CD4-positive, alpha-beta memory T cell (primary cell): ENCODE data around the gene MITF. TPM values are rescaled to one million over a fixed set of nuclear protein-coding genes. Genes with fewer than 3 reads are reported as not detected.

ENCODE experiments used
- CTCF ChIA-PET: fragments of 350-600 bp; sonication (Branson Sonifier 250); formaldehyde crosslinking; loops from one replicate; lab custom pipeline; 2021; ENCODE audit warnings: inconsistent platforms; ENCODE audit not compliant: partially characterized antibody; lab: Charles Lee
- POLR2A ChIA-PET: fragments of 350-600 bp; sonication (Branson Sonifier 250); formaldehyde crosslinking; loops from one replicate; lab custom pipeline; 2021; ENCODE audit not compliant: partially characterized antibody; lab: Charles Lee
- DNase-seq, 5 donors: peaks; one replicate each; pipeline versions ENCODE4 v3.0.0 to v3.0.0-alpha.2; 2020 to 2022; ENCODE audit warnings: mixed read lengths in 1 of 5
- H3K27ac ChIP-seq: one replicate; pipeline ENCODE4 v1.7.0; 2013; ENCODE audit warnings: low read depth, low read length
- H3K27me3 ChIP-seq: 2 replicates; pipeline ENCODE4 v1.7.0; 2013; ENCODE audit warnings: mild to moderate bottlenecking, low read length, moderate library complexity; ENCODE audit not compliant: insufficient read depth
- H3K36me3 ChIP-seq: 2 replicates; pipeline ENCODE4 v1.7.0; 2013; ENCODE audit warnings: mild to moderate bottlenecking, low read length, moderate library complexity; ENCODE audit not compliant: insufficient read depth
- H3K4me1 ChIP-seq: 2 replicates; pipeline ENCODE4 v1.7.0; 2013; ENCODE audit warnings: mild to moderate bottlenecking, low read length, moderate library complexity; ENCODE audit not compliant: insufficient read depth
- H3K4me3 ChIP-seq, 2 donors: one replicate each; pipeline ENCODE4 v1.7.0; 2013; ENCODE audit warnings: low read length in 2 of 2, mild to moderate bottlenecking in 1 of 2
- H3K9me3 ChIP-seq, 2 donors: one replicate each; pipeline ENCODE4 v1.7.0; 2013; ENCODE audit warnings: low read length in 2 of 2, control low read depth in 1 of 2; ENCODE audit not compliant: control insufficient read depth in 1 of 2
- H3K27ac Mint-ChIP-seq, 7 donors: one replicate each; pipeline ENCODE4 v1.8.0; 2020 to 2021; ENCODE audit warnings: mixed read lengths in 7 of 7, mild to moderate bottlenecking in 6 of 7, inconsistent platforms in 3 of 7, moderate library complexity in 3 of 7
- H3K27me3 Mint-ChIP-seq, 2 donors: one replicate each; pipeline ENCODE4 v1.8.0; 2020 to 2021; ENCODE audit warnings: mixed read lengths in 2 of 2
- H3K36me3 Mint-ChIP-seq, 2 donors: one replicate each; pipeline ENCODE4 v1.8.0; 2020 to 2021; ENCODE audit warnings: mixed read lengths in 2 of 2, inconsistent platforms in 1 of 2, mild to moderate bottlenecking in 1 of 2
- H3K4me1 Mint-ChIP-seq, 4 donors: one replicate each; pipeline ENCODE4 v1.8.0; 2020 to 2021; ENCODE audit warnings: mixed read lengths in 4 of 4, mild to moderate bottlenecking in 1 of 4
- H3K4me3 Mint-ChIP-seq, 8 donors: one replicate each; pipeline ENCODE4 v1.8.0; 2020 to 2021; ENCODE audit warnings: mixed read lengths in 8 of 8, mild to moderate bottlenecking in 7 of 8, moderate library complexity in 6 of 8, inconsistent platforms in 3 of 8
- H3K9me3 Mint-ChIP-seq, 8 donors: one replicate each; pipeline ENCODE4 v1.8.0; 2020 to 2021; ENCODE audit warnings: mixed read lengths in 8 of 8, mild to moderate bottlenecking in 5 of 8, inconsistent platforms in 3 of 8, moderate library complexity in 1 of 8
- intact Hi-C: fragments of 100-400 bp; cut with micrococcal nuclease; formaldehyde crosslinking; loops from one replicate; pipeline ENCODE4 v1.15.1; 2023
- polyA plus RNA-seq, 2 donors: library from polyadenylated mRNA; unstranded; fragments of 300-500 nt; fragmentation: Illumina TruSeq; gene quantifications; one replicate each; pipeline ENCODE4 v1.2.3, GENCODE V29; 2021
- total RNA-seq, 2 experiments: library from RNA; stranded (reverse); gene quantifications; one replicate each; pipeline ENCODE4 v1.2.3, GENCODE V29; 2021

MITF gene
- total and polyA plus RNA-seq, 4 experiments from 2014 or later = 0.80 to 1.5 TPM; not detected in 2

- no peak overlapping the region for H3K27ac ChIP-seq
- DNase-seq = no peak
- H3K27me3 ChIP-seq = no peaks in the 10 kb centered on the region
- no peaks in the 10 kb centered on the region for H3K4me1 ChIP-seq
- ChIA-PET POLR2A (no interaction called here), CTCF (no interaction called here)
- Mint-ChIP-seq H3K27ac (no peak overlapping the region), H3K4me1 (no peaks in the 10 kb centered on the region), H3K36me3 (no peaks in the 10 kb centered on the region), H3K4me3 (no peak overlapping the region), H3K9me3 (peaks cover 0 to 10% (median 2%) of the 10 kb centered on the region in 8 donors), H3K27me3 (peaks cover 0 to 2% of the 10 kb centered on the region in 2 donors)
- no peaks in the 10 kb centered on the region for H3K36me3 ChIP-seq
- H3K4me3 ChIP-seq = no peak overlapping the region
- intact Hi-C loops = no loop called here
- no peaks in the 10 kb centered on the region for H3K9me3 ChIP-seq
These were observed 37.8 kb downstream of the MITF start for GRCh38 chr3:69776920-69777581.

DNA sequence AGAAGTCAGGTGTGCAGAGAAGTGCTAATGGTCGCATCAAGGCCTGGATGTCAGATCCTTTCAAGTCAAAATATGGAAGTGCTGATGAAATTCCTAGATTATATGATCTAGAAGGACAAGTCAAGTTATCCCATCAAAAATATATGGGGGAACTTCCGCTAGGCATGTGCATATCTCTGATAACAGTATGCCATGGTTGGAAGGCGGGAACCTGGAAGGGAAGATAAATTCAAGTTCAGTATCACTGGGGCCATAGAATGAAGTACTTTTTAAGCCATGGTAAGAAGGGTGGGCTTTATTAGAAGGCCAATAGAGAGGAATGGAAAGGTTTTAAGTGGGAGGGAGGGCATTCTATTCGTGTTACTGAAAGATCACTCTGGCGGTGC, 38.3 kb downstream of the MITF start:
- intact Hi-C loops = no loop called here
- H3K4me1 Mint-ChIP-seq = no peaks in the 10 kb centered on the region
- DNase-seq = no peak
- H3K4me3 Mint-ChIP-seq = no peak overlapping the region
- Histone ChIP-seq H3K27me3 (no peaks in the 10 kb centered on the region), H3K27ac (no peak overlapping the region), H3K4me1 (no peaks in the 10 kb centered on the region), H3K9me3 (no peaks in the 10 kb centered on the region), H3K4me3 (no peak overlapping the region), H3K36me3 (no peaks in the 10 kb centered on the region)
- ChIA-PET CTCF (no interaction called here), POLR2A (no interaction called here)
- H3K36me3 Mint-ChIP-seq = no peaks in the 10 kb centered on the region
- no peak overlapping the region for H3K27ac Mint-ChIP-seq
- peaks cover 0 to 2% of the 10 kb centered on the region in 2 donors for H3K27me3 Mint-ChIP-seq
- H3K9me3 Mint-ChIP-seq = peaks cover 0 to 10% (median 2%) of the 10 kb centered on the region in 8 donors

DNA sequence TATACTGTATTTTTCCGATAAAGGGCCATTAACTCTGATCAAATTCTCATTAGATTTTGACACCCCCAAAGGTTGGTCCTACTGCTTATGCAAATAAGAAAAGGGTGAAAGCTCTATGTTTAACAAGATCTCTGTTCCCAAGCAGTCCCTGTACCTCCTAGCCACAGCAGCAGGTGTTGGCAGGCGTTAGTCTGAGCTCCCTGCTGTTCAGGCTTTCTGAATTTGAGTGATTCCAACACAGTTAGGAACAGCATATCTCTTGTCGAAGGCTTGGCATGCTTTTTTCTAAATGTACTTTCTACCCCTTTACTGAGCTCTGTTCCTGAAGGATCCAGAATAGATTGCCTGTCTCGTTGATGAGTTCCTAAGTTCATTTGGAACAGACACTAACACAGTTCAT, 42.3 kb downstream of the MITF start:
- intact Hi-C loops = no loop called here
- Histone ChIP-seq H3K9me3 (no peaks in the 10 kb centered on the region), H3K27ac (no peak overlapping the region), H3K36me3 (no peaks in the 10 kb centered on the region), H3K4me1 (no peaks in the 10 kb centered on the region), H3K27me3 (no peaks in the 10 kb centered on the region), H3K4me3 (no peak overlapping the region)
- DNase-seq = no peak
- H3K9me3 Mint-ChIP-seq = peaks cover 0 to 4% (median 0%) of the 10 kb centered on the region in 8 donors
- H3K4me1 Mint-ChIP-seq = no peaks in the 10 kb centered on the region
- ChIA-PET POLR2A (no interaction called here), CTCF (no interaction called here)
- no peaks in the 10 kb centered on the region for H3K27me3 Mint-ChIP-seq
- H3K4me3 Mint-ChIP-seq = no peak overlapping the region
- no peak overlapping the region for H3K27ac Mint-ChIP-seq
- no peaks in the 10 kb centered on the region for H3K36me3 Mint-ChIP-seq

- CTCF ChIA-PET = interaction anchor here (0.7 kb wide), 1 partner anchor 177 kb away, joined by 3 read pairs; no protein-coding TSS in a partner anchor
- no peak overlapping the region for H3K27ac ChIP-seq
- no peaks in the 10 kb centered on the region for H3K4me1 ChIP-seq
- H3K27me3 ChIP-seq = no peaks in the 10 kb centered on the region
- H3K4me3 ChIP-seq = no peak overlapping the region
- H3K4me3 Mint-ChIP-seq = no peak overlapping the region
- DNase-seq = no peak
- no peaks in the 10 kb centered on the region for H3K4me1 Mint-ChIP-seq
- H3K36me3 ChIP-seq = no peaks in the 10 kb centered on the region
- H3K27ac Mint-ChIP-seq = no peak overlapping the region
- no peaks in the 10 kb centered on the region for H3K9me3 ChIP-seq
- peaks cover 0 to 2% (median 0%) of the 10 kb centered on the region in 8 donors for H3K9me3 Mint-ChIP-seq
- POLR2A ChIA-PET = no interaction called here
- intact Hi-C loops = no loop called here
- H3K27me3 Mint-ChIP-seq = peaks cover 0 to 3% of the 10 kb centered on the region in 2 donors
- no peaks in the 10 kb centered on the region for H3K36me3 Mint-ChIP-seq
These were observed 45.8 kb downstream of the MITF start for GRCh38 chr3:69784954-69785514.

- Mint-ChIP-seq H3K36me3 (no peaks in the 10 kb centered on the region), H3K27ac (no peak overlapping the region), H3K4me1 (no peaks in the 10 kb centered on the region), H3K9me3 (peaks cover 0 to 2% (median 0%) of the 10 kb centered on the region in 8 donors), H3K4me3 (no peak overlapping the region), H3K27me3 (peaks cover 0 to 3% of the 10 kb centered on the region in 2 donors)
- no peaks in the 10 kb centered on the region for H3K27me3 ChIP-seq
- no peaks in the 10 kb centered on the region for H3K4me1 ChIP-seq
- H3K36me3 ChIP-seq = no peaks in the 10 kb centered on the region
- no peak overlapping the region for H3K27ac ChIP-seq
- no peaks in the 10 kb centered on the region for H3K9me3 ChIP-seq
- no peak for DNase-seq
- ChIA-PET CTCF (no interaction called here), POLR2A (no interaction called here)
- intact Hi-C loops = no loop called here
- no peak overlapping the region for H3K4me3 ChIP-seq
These were observed 46.6 kb downstream of the MITF start for GRCh38 chr3:69785769-69786320.

DNA sequence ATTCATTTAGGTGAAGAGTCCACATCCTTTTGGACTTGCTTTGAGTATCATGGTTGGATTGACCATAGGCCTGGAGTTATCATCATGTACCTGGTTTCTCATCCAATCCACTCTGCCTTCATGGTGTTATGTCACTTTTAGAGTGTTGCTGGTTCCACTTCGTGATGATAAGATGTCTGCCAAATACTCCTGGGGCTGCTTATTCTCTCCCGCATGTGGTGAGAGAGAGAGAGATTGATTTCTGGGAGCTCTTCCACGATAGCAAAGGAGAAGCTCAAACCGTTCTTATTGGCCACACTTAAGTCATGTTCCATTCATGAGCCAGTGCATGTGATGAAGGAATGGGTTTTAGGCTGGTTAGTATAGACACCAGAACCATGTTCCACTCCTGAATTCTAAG, 47.6 kb downstream of the MITF start:
- Mint-ChIP-seq H3K27me3 (peaks cover 0 to 3% of the 10 kb centered on the region in 2 donors), H3K27ac (no peak overlapping the region), H3K4me3 (no peak overlapping the region), H3K4me1 (no peaks in the 10 kb centered on the region), H3K36me3 (no peaks in the 10 kb centered on the region), H3K9me3 (peaks cover 0 to 3% (median 0%) of the 10 kb centered on the region in 8 donors)
- POLR2A ChIA-PET = no interaction called here
- H3K27ac ChIP-seq = no peak overlapping the region
- DNase-seq = no peak
- intact Hi-C loops = no loop called here
- H3K4me1 ChIP-seq = no peaks in the 10 kb centered on the region
- no peak overlapping the region for H3K4me3 ChIP-seq
- no peaks in the 10 kb centered on the region for H3K36me3 ChIP-seq
- H3K9me3 ChIP-seq = no peaks in the 10 kb centered on the region
- no peaks in the 10 kb centered on the region for H3K27me3 ChIP-seq
- CTCF ChIA-PET = no interaction called here

DNA sequence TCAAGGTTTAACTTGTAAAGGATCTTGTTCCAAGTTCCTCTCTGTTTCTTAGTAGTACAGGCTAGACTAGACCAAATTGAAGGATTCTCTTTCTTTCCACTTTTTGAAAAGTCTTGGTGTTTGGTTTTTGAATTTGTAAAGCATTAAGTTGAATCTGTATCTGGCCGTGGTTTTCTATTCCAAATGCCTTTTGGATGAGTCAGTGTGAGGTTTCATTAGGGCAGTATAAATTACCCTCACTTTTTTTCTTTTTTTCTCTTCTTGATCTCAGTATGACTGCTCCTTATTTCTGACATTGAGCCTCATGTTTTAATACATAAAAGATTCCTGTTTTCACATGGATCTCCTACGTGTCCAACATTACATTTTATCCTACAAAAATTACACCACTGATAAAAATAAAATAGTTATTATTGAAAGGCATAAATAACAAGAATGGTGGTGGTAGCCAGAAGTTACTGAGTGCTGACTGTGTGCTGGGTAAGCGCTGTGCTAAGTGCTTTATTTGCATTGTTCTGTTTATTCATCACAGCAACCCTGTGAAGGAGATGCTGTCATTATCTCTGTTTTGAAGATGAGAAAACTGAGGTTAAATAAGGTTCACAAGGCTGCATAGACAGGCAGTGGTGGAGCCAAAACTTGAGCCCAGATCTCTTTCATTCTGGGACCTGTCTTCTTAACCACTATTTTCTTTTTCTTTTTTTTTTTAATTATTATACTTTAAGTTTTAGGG, 48.3 kb downstream of the MITF start:
- DNase-seq = no peak
- no peak overlapping the region for H3K27ac Mint-ChIP-seq
- Histone ChIP-seq H3K4me3 (no peak overlapping the region), H3K27ac (no peak overlapping the region), H3K36me3 (no peaks in the 10 kb centered on the region), H3K27me3 (no peaks in the 10 kb centered on the region), H3K4me1 (no peaks in the 10 kb centered on the region), H3K9me3 (no peaks in the 10 kb centered on the region)
- H3K27me3 Mint-ChIP-seq = peaks cover 0 to 3% of the 10 kb centered on the region in 2 donors
- no peak overlapping the region for H3K4me3 Mint-ChIP-seq
- intact Hi-C loops = no loop called here
- ChIA-PET POLR2A (no interaction called here), CTCF (no interaction called here)
- no peaks in the 10 kb centered on the region for H3K36me3 Mint-ChIP-seq
- no peaks in the 10 kb centered on the region for H3K4me1 Mint-ChIP-seq
- peaks cover 0 to 3% (median 0%) of the 10 kb centered on the region in 8 donors for H3K9me3 Mint-ChIP-seq
